Fibroblast of mammary gland (primary cell): Measurements from ENCODE around the gene ALG14.
A peak's percentile ranks its signal among the peaks of the same experiment; 100 is the strongest.

Source experiments
- DNase-seq: peaks from one replicate; pipeline ENCODE4 v3.0.0-alpha.2; 2010; ENCODE audit warnings: low read depth
- H3K4me3 ChIP-seq: 2 replicates; pipeline ENCODE4 v1.5.1; 2011; ENCODE audit warnings: low read depth, mild to moderate bottlenecking, low read length, moderate library complexity; ENCODE audit not compliant: control insufficient read depth
- CTCF ChIP-seq: conservative IDR thresholded peaks from 2 replicates; pipeline ENCODE4 v1.5.1; 2011; ENCODE audit warnings: low read depth, low read length, inconsistent platforms; ENCODE audit not compliant: control insufficient read depth, insufficient read depth

Gene ALG14

GRCh38 chr1:95034506-95034905, 38.2 kb downstream of the ALG14 start:
- H3K4me3 ChIP-seq = no peak overlapping the region
- TF ChIP-seq CTCF = no peak
- DNase-seq = peak; percentile 40

- no peak overlapping the region for H3K4me3 ChIP-seq
- no peak for TF ChIP-seq CTCF
- DNase-seq = no peak
Measured at GRCh38 chr1:95033843-95034242, 38.9 kb downstream of the ALG14 start.

DNA sequence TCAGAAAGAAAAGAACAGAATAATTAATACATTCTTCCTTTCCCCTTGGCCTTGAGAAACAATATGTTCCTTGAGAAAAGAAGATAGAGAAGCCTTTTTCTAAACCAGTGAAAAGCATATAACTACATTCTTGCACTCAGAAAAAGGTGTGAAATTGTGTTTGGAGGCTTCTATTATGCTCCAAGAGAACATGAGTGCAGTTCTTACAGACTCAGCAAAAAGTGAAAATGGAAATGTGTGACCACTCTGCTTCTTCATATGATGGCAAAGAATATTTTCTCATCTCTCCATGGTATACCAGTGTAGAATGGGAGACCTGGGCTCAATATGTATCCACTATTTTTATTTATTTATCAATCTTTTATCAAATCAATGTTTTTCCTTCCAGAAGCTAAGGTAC, 43.2 kb downstream of the ALG14 start:
- TF ChIP-seq CTCF = no peak
- no peak for DNase-seq
- H3K4me3 ChIP-seq = no peak overlapping the region

DNA sequence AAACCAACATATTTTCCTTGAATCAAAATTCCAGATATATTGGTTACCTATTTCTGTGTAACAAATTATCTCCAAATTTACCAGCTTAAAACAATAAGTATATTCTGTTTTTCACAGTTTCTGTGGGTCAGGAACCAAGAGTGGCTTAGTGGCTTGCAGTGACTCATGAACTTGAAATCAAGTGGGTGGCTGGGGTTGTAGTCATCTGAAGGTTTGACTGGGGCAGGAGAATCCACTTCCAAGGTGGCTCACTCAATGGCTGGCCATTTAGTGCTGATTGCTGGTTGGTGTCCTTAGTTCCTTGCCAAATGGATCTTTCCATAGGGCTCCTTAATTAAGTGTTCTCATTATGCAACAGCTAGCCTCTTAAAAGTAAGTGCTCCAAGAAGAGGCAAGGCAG, 43.8 kb downstream of the ALG14 start:
- DNase-seq = no peak
- H3K4me3 ChIP-seq = no peak overlapping the region
- TF ChIP-seq CTCF = no peak

- TF ChIP-seq CTCF = no peak
- no peak for DNase-seq
- no peak overlapping the region for H3K4me3 ChIP-seq
Measured at GRCh38 chr1:95027046-95027445, 45.7 kb downstream of the ALG14 start.

- no peak overlapping the region for H3K4me3 ChIP-seq
- no peak for TF ChIP-seq CTCF
- DNase-seq = peak; percentile 94
Measured at GRCh38 chr1:95023399-95024043, 49.2 kb downstream of the ALG14 start.

GRCh38 chr1:95022644-95022926, 50.2 kb downstream of the ALG14 start:
- H3K4me3 ChIP-seq = no peak overlapping the region
- DNase-seq = no peak
- no peak for TF ChIP-seq CTCF
